Adrenal gland (tissue), 5 donors: Measurements from ENCODE around the gene CAMTA1.

ENCODE experiments used
- POLR2A ChIP-seq, 2 donors: fragments of 450-650 bp; IDR thresholded peaks; one replicate each; pipeline ENCODE4 v1.6.1; 2017; ENCODE audit warnings: antibody characterized with exemption in 2 of 2, mild to moderate bottlenecking in 2 of 2, moderate library complexity in 1 of 2
- TF ChIP-seq, protein P1 (sequence below), 6 experiments: fragments of 450-650 bp in 4 of 6; fragments of 200-600 bp in 2 of 6; sonication (generic) in 1 of 6; IDR thresholded peaks; 1 replicate in 5 of 6; 2 replicates in 1 of 6; pipeline versions ENCODE4 v1.5.1 to v1.8.0; 2016 to 2021; ENCODE audit warnings: antibody characterized with exemption in 6 of 6, mild to moderate bottlenecking in 2 of 6, moderate library complexity in 1 of 6
- donor health status: DM: no; HTN: no; CAD: no.

DNA sequence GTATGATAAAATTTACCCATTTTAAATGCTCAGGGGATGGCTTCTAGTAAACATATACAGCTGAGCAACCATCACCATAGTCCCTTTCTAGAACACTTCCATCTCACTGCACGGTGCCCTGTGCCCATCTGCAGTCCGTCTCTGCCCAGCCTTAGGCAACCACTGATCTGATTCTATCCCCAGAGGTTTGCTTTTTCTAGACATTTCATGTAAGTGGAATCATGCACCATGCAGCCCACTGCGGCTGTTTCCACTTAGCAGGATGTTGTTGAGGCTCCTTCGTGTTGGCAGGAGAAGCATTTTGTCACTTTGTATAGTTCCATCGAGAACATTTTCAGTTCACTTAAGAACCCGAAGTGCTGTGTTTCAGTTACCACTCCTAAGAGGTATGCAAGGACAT is 958.1 kb downstream of the CAMTA1 start:
- TF ChIP-seq, protein P1, sequence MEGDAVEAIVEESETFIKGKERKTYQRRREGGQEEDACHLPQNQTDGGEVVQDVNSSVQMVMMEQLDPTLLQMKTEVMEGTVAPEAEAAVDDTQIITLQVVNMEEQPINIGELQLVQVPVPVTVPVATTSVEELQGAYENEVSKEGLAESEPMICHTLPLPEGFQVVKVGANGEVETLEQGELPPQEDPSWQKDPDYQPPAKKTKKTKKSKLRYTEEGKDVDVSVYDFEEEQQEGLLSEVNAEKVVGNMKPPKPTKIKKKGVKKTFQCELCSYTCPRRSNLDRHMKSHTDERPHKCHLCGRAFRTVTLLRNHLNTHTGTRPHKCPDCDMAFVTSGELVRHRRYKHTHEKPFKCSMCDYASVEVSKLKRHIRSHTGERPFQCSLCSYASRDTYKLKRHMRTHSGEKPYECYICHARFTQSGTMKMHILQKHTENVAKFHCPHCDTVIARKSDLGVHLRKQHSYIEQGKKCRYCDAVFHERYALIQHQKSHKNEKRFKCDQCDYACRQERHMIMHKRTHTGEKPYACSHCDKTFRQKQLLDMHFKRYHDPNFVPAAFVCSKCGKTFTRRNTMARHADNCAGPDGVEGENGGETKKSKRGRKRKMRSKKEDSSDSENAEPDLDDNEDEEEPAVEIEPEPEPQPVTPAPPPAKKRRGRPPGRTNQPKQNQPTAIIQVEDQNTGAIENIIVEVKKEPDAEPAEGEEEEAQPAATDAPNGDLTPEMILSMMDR (IDR thresholded peaks at IDR 0.05), result no peak
- no peak for TF ChIP-seq POLR2A (IDR thresholded peaks at IDR 0.05)
